Fibroblast of skin of right quadriceps (primary cell): ENCODE data around the gene PREP.

ENCODE experiments used
- DNase-seq: peaks from one replicate; pipeline ENCODE4 v3.0.0-alpha.2; 2013

PREP gene

GRCh38 chr6:105304825-105305224 lies 98.1 kb downstream of the PREP start:
- DNase-seq, result no peak

GRCh38 chr6:105304366-105304765 lies 98.5 kb downstream of the PREP start:
- DNase-seq, result no peak

- DNase-seq, result no peak
Observed at GRCh38 chr6:105302617-105303128, 100.2 kb downstream of the PREP start.

GRCh38 chr6:105301756-105302616 lies 100.9 kb downstream of the PREP start:
- DNase-seq, result peak; percentile 34

GRCh38 chr6:105301072-105301503 lies 101.8 kb downstream of the PREP start:
- peak; percentile 31 for DNase-seq

GRCh38 chr6:105300090-105300489 lies 102.8 kb downstream of the PREP start:
- DNase-seq, result peak; percentile 61

GRCh38 chr6:105294129-105294528 lies 108.8 kb downstream of the PREP start:
- no peak for DNase-seq

GRCh38 chr6:105292689-105293339 lies 110.1 kb downstream of the PREP start:
- no peak for DNase-seq

- DNase-seq, result no peak
Observed at GRCh38 chr6:105291525-105291924, 111.4 kb downstream of the PREP start.

GRCh38 chr6:105282631-105283585 lies 120.0 kb downstream of the PREP start:
- no peak for DNase-seq

GRCh38 chr6:105280033-105280432 lies 122.8 kb downstream of the PREP start:
- no peak for DNase-seq

GRCh38 chr6:105279463-105279862 lies 123.4 kb downstream of the PREP start:
- no peak for DNase-seq

- DNase-seq, result no peak
Observed at GRCh38 chr6:105278813-105279212, 124.1 kb downstream of the PREP start.

GRCh38 chr6:105278035-105278434 lies 124.8 kb downstream of the PREP start:
- no peak for DNase-seq

GRCh38 chr6:105276374-105276773 lies 126.5 kb downstream of the PREP start:
- no peak for DNase-seq

- no peak for DNase-seq
Observed at GRCh38 chr6:105275542-105275941, 127.3 kb downstream of the PREP start.

- DNase-seq, result no peak
Observed at GRCh38 chr6:105274678-105275077, 128.2 kb downstream of the PREP start.

GRCh38 chr6:105273589-105273988 lies 129.3 kb downstream of the PREP start:
- no peak for DNase-seq

- DNase-seq, result peak; percentile 17
Observed at GRCh38 chr6:105272786-105273185, 130.1 kb downstream of the PREP start.

GRCh38 chr6:105270511-105270910 lies 132.4 kb downstream of the PREP start:
- DNase-seq, result peak; percentile 81

- no peak for DNase-seq
Observed at GRCh38 chr6:105269390-105269789, 133.5 kb downstream of the PREP start.

- peak; percentile 23 for DNase-seq
Observed at GRCh38 chr6:105263685-105264610, 138.9 kb downstream of the PREP start.
